Endothelial cell of umbilical vein (primary cell): ENCODE data around the gene CKLF. TPM values are rescaled to one million over a fixed set of nuclear protein-coding genes. Genes with fewer than 3 reads are reported as not detected.

Source experiments
- BruUV-seq: library from RNA; stranded (reverse); fragments of 400-500 nt; replicated peaks from 2 replicates; lab custom pipeline; 2021; lab: Mats Ljungman, UMichigan
- CTCF ChIA-PET: fragments of 300-600, 350-600 bp; sonication (Branson Sonifier 250); formaldehyde crosslinking; loops from one replicate; lab custom pipeline; 2021; ENCODE audit warnings: antibody characterized with exemption, inconsistent platforms; lab: Charles Lee
- POLR2A ChIA-PET: fragments of 300-600, 350-600 bp; sonication (Branson Sonifier 250); formaldehyde crosslinking; loops from one replicate; lab custom pipeline; 2021; ENCODE audit warnings: antibody characterized with exemption, inconsistent platforms; lab: Charles Lee
- DNase-seq: peaks from one replicate; pipeline ENCODE4 v3.0.0-alpha.2; 2011; ENCODE audit warnings: low read depth, low spot score
- FAIRE-seq: peaks from 2 replicates; lab custom pipeline; 2011; peaks lifted over from hg19 to GRCh38; lab: Jason Lieb, UNC
- H2AFZ ChIP-seq: 2 replicates; pipeline ENCODE4 v1.6.0; 2012; ENCODE audit warnings: low read depth, low read length, control low read depth, inconsistent platforms
- H3K27ac ChIP-seq: 2 replicates; pipeline ENCODE4 v1.5.1; 2011; ENCODE audit warnings: low read depth, mild to moderate bottlenecking, control low read depth, low read length, moderate library complexity; ENCODE audit not compliant: insufficient read depth
- H3K27me3 ChIP-seq, 2 experiments: 2 replicates each; pipeline versions ENCODE4 v1.6.0 to v1.6.1; 2011; ENCODE audit warnings: low read length in 2 of 2, mixed read lengths in 1 of 2; ENCODE audit not compliant: control insufficient read depth in 2 of 2, insufficient read depth in 2 of 2
- H3K36me3 ChIP-seq, 2 experiments: 2 replicates in 1 of 2; 3 replicates in 1 of 2; pipeline ENCODE4 v1.5.1; 2011; ENCODE audit warnings: low read length in 2 of 2, mild to moderate bottlenecking in 1 of 2, moderate library complexity in 1 of 2; ENCODE audit not compliant: control insufficient read depth in 2 of 2, insufficient read depth in 2 of 2; ENCODE audit errors: extremely low read depth in 1 of 2
- H3K4me1 ChIP-seq: 3 replicates; pipeline ENCODE4 v1.5.1; 2011; ENCODE audit warnings: mild to moderate bottlenecking, low read length; ENCODE audit not compliant: control insufficient read depth, insufficient read depth; ENCODE audit errors: extremely low read depth
- H3K4me2 ChIP-seq: 2 replicates; pipeline ENCODE4 v1.6.1; 2011; ENCODE audit warnings: low read length, control low read depth, mixed read lengths; ENCODE audit not compliant: insufficient read depth
- H3K4me3 ChIP-seq, 3 experiments: fragments of 200-600 bp in 1 of 3; sonication (generic), shearing (Covaris generic) in 1 of 3; replicated peaks in 1 of 3; 2 replicates each; pipeline ENCODE4 v1.5.1; 2011 to 2016; ENCODE audit warnings: control low read depth in 3 of 3, low read length in 3 of 3, mild to moderate bottlenecking in 2 of 3, inconsistent platforms in 1 of 3, low read depth in 1 of 3, moderate library complexity in 1 of 3; ENCODE audit not compliant: insufficient read depth in 1 of 3
- H3K79me2 ChIP-seq: 2 replicates; pipeline ENCODE4 v1.6.0; 2012; ENCODE audit warnings: low read length, inconsistent platforms; ENCODE audit not compliant: control insufficient read depth, insufficient read depth
- H3K9ac ChIP-seq: replicated peaks from 2 replicates; pipeline ENCODE3; 2011; ENCODE audit warnings: low read length, control low read depth; ENCODE audit not compliant: insufficient read depth; ENCODE audit errors: extremely low read depth
- H3K9me1 ChIP-seq: replicated peaks from 3 replicates; pipeline ENCODE4 v1.6.0; 2011; ENCODE audit warnings: mild to moderate bottlenecking, low read length; ENCODE audit not compliant: control insufficient read depth, insufficient read depth; ENCODE audit errors: extremely low read depth
- H3K9me3 ChIP-seq: replicated peaks from 2 replicates; pipeline ENCODE4 v1.5.1; 2012; ENCODE audit warnings: low read length, inconsistent platforms; ENCODE audit not compliant: control insufficient read depth, insufficient read depth
- H4K20me1 ChIP-seq: replicated peaks from 2 replicates; pipeline ENCODE3; 2011; ENCODE audit warnings: mild to moderate bottlenecking, low read length; ENCODE audit not compliant: control insufficient read depth, insufficient read depth; ENCODE audit errors: extremely low read depth
- CTCF ChIP-seq, 2 donors: IDR thresholded peaks; 1 replicate in 1 of 2; 2 replicates in 1 of 2; pipeline ENCODE4 v1.5.1; 2011; ENCODE audit warnings: low read length in 2 of 2, mild to moderate bottlenecking in 2 of 2, moderate library complexity in 2 of 2, control low read depth in 1 of 2, inconsistent platforms in 1 of 2, low read depth in 1 of 2; ENCODE audit not compliant: insufficient read depth in 1 of 2; ENCODE audit errors: extremely low read depth in 1 of 2
- EZH2 ChIP-seq: IDR thresholded peaks from 2 replicates; pipeline ENCODE4 v1.6.1; 2012; ENCODE audit warnings: borderline replicate concordance, low read depth, mild to moderate bottlenecking, moderate library complexity, low read length, inconsistent platforms; ENCODE audit not compliant: severe bottlenecking
- FOS ChIP-seq: IDR thresholded peaks from 2 replicates; pipeline ENCODE4 v1.6.1; 2011; ENCODE audit warnings: mild to moderate bottlenecking, low read length, moderate library complexity, borderline replicate concordance; ENCODE audit not compliant: insufficient read depth
- GATA2 ChIP-seq: IDR thresholded peaks from 2 replicates; pipeline ENCODE4 v1.7.0; 2011; ENCODE audit warnings: low read depth, mild to moderate bottlenecking, moderate library complexity, mixed read lengths, low read length; ENCODE audit not compliant: insufficient read length, insufficient read depth
- JUN ChIP-seq: IDR thresholded peaks from 2 replicates; pipeline ENCODE4 v1.6.1; 2011; ENCODE audit warnings: borderline replicate concordance, low read depth; ENCODE audit not compliant: insufficient read length, insufficient read depth
- MAX ChIP-seq: IDR thresholded peaks from 2 replicates; pipeline ENCODE4 v1.6.1; 2011; ENCODE audit not compliant: insufficient read depth, insufficient read length
- MYC ChIP-seq: IDR thresholded peaks from one replicate; pipeline ENCODE4 v1.6.1; 2011; ENCODE audit warnings: mild to moderate bottlenecking, low read depth, low read length
- POLR2A ChIP-seq: IDR thresholded peaks from 2 replicates; pipeline ENCODE4 v1.6.1; 2012; ENCODE audit warnings: low read depth, mild to moderate bottlenecking, control low read depth, low read length
- POLR2AphosphoS5 ChIP-seq: IDR thresholded peaks from 2 replicates; pipeline ENCODE4 v1.6.1; 2012; ENCODE audit warnings: low read depth, mild to moderate bottlenecking, control low read depth, low read length, moderate library complexity; ENCODE audit not compliant: insufficient read depth
- dilution Hi-C: fragments of 300-500 bp; cut with MboI; formaldehyde crosslinking; loops from one replicate; pipeline ENCODE4 v1.15.0; 2019; ENCODE audit warnings: low sequenced_read_pairs; ENCODE audit not compliant: extremely low pct_ligation_motif_present
- intact Hi-C: fragments of 100-400 bp; cut with micrococcal nuclease; formaldehyde crosslinking; loops from one replicate; pipeline ENCODE4 v1.10.0; 2022
- polyA plus RNA-seq, 4 experiments: library from polyadenylated mRNA; depleted of rRNA in 3 of 4; stranded (reverse) in 3 of 4; unstranded in 1 of 4; fragments of >200 nt; gene quantifications; 2 replicates each; pipeline versions ENCODE4 v1.2.1 to v1.2.3, GENCODE V29; 2011 to 2012; ENCODE audit warnings: missing spikeins in 1 of 4
- total RNA-seq: library from RNA; stranded (reverse); gene quantifications from 2 replicates; pipeline ENCODE4 v1.2.3, GENCODE V29; 2021

CKLF gene
- total and polyA plus RNA-seq, 2 donors (not counting 3 experiments of a cell fraction or from before 2014, with no cell fraction given): 80.0 to 209 TPM

- ChIA-PET POLR2A (no interaction called here), CTCF (no interaction called here)
- TF ChIP-seq FOS: peak; percentile 62
- TF ChIP-seq MYC: no peak
These were observed 16.0 kb downstream of the CKLF start for GRCh38 chr16:66568355-66568754.

GRCh38 chr16:66569131-66569530, 16.8 kb downstream of the CKLF start:
- TF ChIP-seq MAX (no peak), POLR2A (no peak), POLR2AphosphoS5 (no peak), JUN (no peak), CTCF (IDR thresholded peaks at IDR 0.05; ENCODE audit: extremely low read depth in 1 of 2, insufficient read depth in 1 of 2, low read depth in 1 of 2, low read length in 2 of 2) (no peak), FOS (no peak), GATA2 (no peak), EZH2 (no peak), MYC (no peak)
- no peaks in the 10 kb centered on the region for H3K9me1 ChIP-seq
- dilution Hi-C loops (no loop called here), intact Hi-C loops (loop anchor here (5.0 kb wide), 1 partner anchor 52 kb away; no protein-coding TSS in a partner anchor)
- H4K20me1 ChIP-seq: no peaks in the 10 kb centered on the region
- H2AFZ ChIP-seq: no peak overlapping the region
- POLR2A ChIA-PET: no interaction called here
- H3K9me3 ChIP-seq: no peaks in the 10 kb centered on the region
- peaks cover 42% of the 10 kb centered on the region for H3K4me1 ChIP-seq
- peak overlapping the region; percentile 79 for H3K27ac ChIP-seq
- BruUV-seq: no TSS peak
- peaks cover 7% of the 10 kb centered on the region for H3K79me2 ChIP-seq
- peak overlapping the region in 1 of 3 experiments; percentile 36 for H3K4me3 ChIP-seq
- H3K9ac ChIP-seq: peak overlapping the region; percentile 29
- peak overlapping the region; percentile 81 for H3K4me2 ChIP-seq
- no peaks in the 10 kb centered on the region for H3K27me3 ChIP-seq
- FAIRE-seq (no peak), DNase-seq (peak; percentile 70)
- peaks cover 0 to 8% of the 10 kb centered on the region in 2 experiments for H3K36me3 ChIP-seq
- CTCF ChIA-PET: interaction anchor here (0.7 to 2.2 kb wide), 12 partner anchors 9 to 299 kb away, joined by 3 to 16 read pairs (median 4); partner anchors contain the start of genes CKLF, CMTM2 and CMTM3

More at GRCh38 chr16:66568355-66568754, 16.0 kb downstream of the CKLF start:
- BruUV-seq: no TSS peak
- H3K27ac ChIP-seq: peak overlapping the region; percentile 79
- dilution Hi-C loops (no loop called here), intact Hi-C loops (loop anchor here (1.0 to 5.0 kb wide), 2 partner anchors 18 to 51 kb away; partner anchors contain the start of gene TK2)
- H3K4me3 ChIP-seq: no peak overlapping the region
- no peaks in the 10 kb centered on the region for H3K9me1 ChIP-seq
- H3K4me2 ChIP-seq: peak overlapping the region; percentile 81
- H3K9me3 ChIP-seq: no peaks in the 10 kb centered on the region
- H3K79me2 ChIP-seq: peaks cover 10% of the 10 kb centered on the region
- DNase-seq (peak; percentile 49), FAIRE-seq (no peak)
- peaks cover 45% of the 10 kb centered on the region for H3K4me1 ChIP-seq
- peaks cover 0 to 13% of the 10 kb centered on the region in 2 experiments for H3K36me3 ChIP-seq
- no peaks in the 10 kb centered on the region for H3K27me3 ChIP-seq
- no peak overlapping the region for H2AFZ ChIP-seq
- no peak overlapping the region for H3K9ac ChIP-seq
- H4K20me1 ChIP-seq: no peaks in the 10 kb centered on the region
